Endothelial cell of umbilical vein (primary cell): ENCODE measurements around the gene RADIL. TPM values are rescaled to one million over a fixed set of nuclear protein-coding genes. Genes with fewer than 3 reads are reported as not detected.

ENCODE experiments used
- BruUV-seq: library from RNA; stranded (reverse); fragments of 400-500 nt; replicated peaks from 2 replicates; lab custom pipeline; 2021; lab: Mats Ljungman, UMichigan
- CTCF ChIA-PET: fragments of 300-600, 350-600 bp; sonication (Branson Sonifier 250); formaldehyde crosslinking; loops from one replicate; lab custom pipeline; 2021; ENCODE audit warnings: antibody characterized with exemption, inconsistent platforms; lab: Charles Lee
- POLR2A ChIA-PET: fragments of 300-600, 350-600 bp; sonication (Branson Sonifier 250); formaldehyde crosslinking; loops from one replicate; lab custom pipeline; 2021; ENCODE audit warnings: antibody characterized with exemption, inconsistent platforms; lab: Charles Lee
- DNase-seq: peaks from one replicate; pipeline ENCODE4 v3.0.0-alpha.2; 2011; ENCODE audit warnings: low read depth, low spot score
- FAIRE-seq: peaks from 2 replicates; lab custom pipeline; 2011; peaks lifted over from hg19 to GRCh38; lab: Jason Lieb, UNC
- H2AFZ ChIP-seq: 2 replicates; pipeline ENCODE4 v1.6.0; 2012; ENCODE audit warnings: low read depth, low read length, control low read depth, inconsistent platforms
- H3K27ac ChIP-seq: 2 replicates; pipeline ENCODE4 v1.5.1; 2011; ENCODE audit warnings: low read depth, mild to moderate bottlenecking, control low read depth, low read length, moderate library complexity; ENCODE audit not compliant: insufficient read depth
- H3K27me3 ChIP-seq, 2 experiments: 2 replicates each; pipeline versions ENCODE4 v1.6.0 to v1.6.1; 2011; ENCODE audit warnings: low read length in 2 of 2, mixed read lengths in 1 of 2; ENCODE audit not compliant: control insufficient read depth in 2 of 2, insufficient read depth in 2 of 2
- H3K36me3 ChIP-seq, 2 experiments: 2 replicates in 1 of 2; 3 replicates in 1 of 2; pipeline ENCODE4 v1.5.1; 2011; ENCODE audit warnings: low read length in 2 of 2, mild to moderate bottlenecking in 1 of 2, moderate library complexity in 1 of 2; ENCODE audit not compliant: control insufficient read depth in 2 of 2, insufficient read depth in 2 of 2; ENCODE audit errors: extremely low read depth in 1 of 2
- H3K4me1 ChIP-seq: 3 replicates; pipeline ENCODE4 v1.5.1; 2011; ENCODE audit warnings: mild to moderate bottlenecking, low read length; ENCODE audit not compliant: control insufficient read depth, insufficient read depth; ENCODE audit errors: extremely low read depth
- H3K4me2 ChIP-seq: 2 replicates; pipeline ENCODE4 v1.6.1; 2011; ENCODE audit warnings: low read length, control low read depth, mixed read lengths; ENCODE audit not compliant: insufficient read depth
- H3K4me3 ChIP-seq, 3 experiments: fragments of 200-600 bp in 1 of 3; sonication (generic), shearing (Covaris generic) in 1 of 3; replicated peaks in 1 of 3; 2 replicates each; pipeline ENCODE4 v1.5.1; 2011 to 2016; ENCODE audit warnings: control low read depth in 3 of 3, low read length in 3 of 3, mild to moderate bottlenecking in 2 of 3, inconsistent platforms in 1 of 3, low read depth in 1 of 3, moderate library complexity in 1 of 3; ENCODE audit not compliant: insufficient read depth in 1 of 3
- H3K79me2 ChIP-seq: 2 replicates; pipeline ENCODE4 v1.6.0; 2012; ENCODE audit warnings: low read length, inconsistent platforms; ENCODE audit not compliant: control insufficient read depth, insufficient read depth
- H3K9ac ChIP-seq: replicated peaks from 2 replicates; pipeline ENCODE3; 2011; ENCODE audit warnings: low read length, control low read depth; ENCODE audit not compliant: insufficient read depth; ENCODE audit errors: extremely low read depth
- H3K9me1 ChIP-seq: replicated peaks from 3 replicates; pipeline ENCODE4 v1.6.0; 2011; ENCODE audit warnings: mild to moderate bottlenecking, low read length; ENCODE audit not compliant: control insufficient read depth, insufficient read depth; ENCODE audit errors: extremely low read depth
- H3K9me3 ChIP-seq: replicated peaks from 2 replicates; pipeline ENCODE4 v1.5.1; 2012; ENCODE audit warnings: low read length, inconsistent platforms; ENCODE audit not compliant: control insufficient read depth, insufficient read depth
- H4K20me1 ChIP-seq: replicated peaks from 2 replicates; pipeline ENCODE3; 2011; ENCODE audit warnings: mild to moderate bottlenecking, low read length; ENCODE audit not compliant: control insufficient read depth, insufficient read depth; ENCODE audit errors: extremely low read depth
- CTCF ChIP-seq, 2 donors: IDR thresholded peaks; 1 replicate in 1 of 2; 2 replicates in 1 of 2; pipeline ENCODE4 v1.5.1; 2011; ENCODE audit warnings: low read length in 2 of 2, mild to moderate bottlenecking in 2 of 2, moderate library complexity in 2 of 2, control low read depth in 1 of 2, inconsistent platforms in 1 of 2, low read depth in 1 of 2; ENCODE audit not compliant: insufficient read depth in 1 of 2; ENCODE audit errors: extremely low read depth in 1 of 2
- EZH2 ChIP-seq: IDR thresholded peaks from 2 replicates; pipeline ENCODE4 v1.6.1; 2012; ENCODE audit warnings: borderline replicate concordance, low read depth, mild to moderate bottlenecking, moderate library complexity, low read length, inconsistent platforms; ENCODE audit not compliant: severe bottlenecking
- FOS ChIP-seq: IDR thresholded peaks from 2 replicates; pipeline ENCODE4 v1.6.1; 2011; ENCODE audit warnings: mild to moderate bottlenecking, low read length, moderate library complexity, borderline replicate concordance; ENCODE audit not compliant: insufficient read depth
- GATA2 ChIP-seq: IDR thresholded peaks from 2 replicates; pipeline ENCODE4 v1.7.0; 2011; ENCODE audit warnings: low read depth, mild to moderate bottlenecking, moderate library complexity, mixed read lengths, low read length; ENCODE audit not compliant: insufficient read length, insufficient read depth
- JUN ChIP-seq: IDR thresholded peaks from 2 replicates; pipeline ENCODE4 v1.6.1; 2011; ENCODE audit warnings: borderline replicate concordance, low read depth; ENCODE audit not compliant: insufficient read length, insufficient read depth
- MAX ChIP-seq: IDR thresholded peaks from 2 replicates; pipeline ENCODE4 v1.6.1; 2011; ENCODE audit not compliant: insufficient read depth, insufficient read length
- MYC ChIP-seq: IDR thresholded peaks from one replicate; pipeline ENCODE4 v1.6.1; 2011; ENCODE audit warnings: mild to moderate bottlenecking, low read depth, low read length
- POLR2A ChIP-seq: IDR thresholded peaks from 2 replicates; pipeline ENCODE4 v1.6.1; 2012; ENCODE audit warnings: low read depth, mild to moderate bottlenecking, control low read depth, low read length
- POLR2AphosphoS5 ChIP-seq: IDR thresholded peaks from 2 replicates; pipeline ENCODE4 v1.6.1; 2012; ENCODE audit warnings: low read depth, mild to moderate bottlenecking, control low read depth, low read length, moderate library complexity; ENCODE audit not compliant: insufficient read depth
- dilution Hi-C: fragments of 300-500 bp; cut with MboI; formaldehyde crosslinking; loops from one replicate; pipeline ENCODE4 v1.15.0; 2019; ENCODE audit warnings: low sequenced_read_pairs; ENCODE audit not compliant: extremely low pct_ligation_motif_present
- intact Hi-C: fragments of 100-400 bp; cut with micrococcal nuclease; formaldehyde crosslinking; loops from one replicate; pipeline ENCODE4 v1.10.0; 2022
- polyA plus RNA-seq, 4 experiments: library from polyadenylated mRNA; depleted of rRNA in 3 of 4; stranded (reverse) in 3 of 4; unstranded in 1 of 4; fragments of >200 nt; gene quantifications; 2 replicates each; pipeline versions ENCODE4 v1.2.1 to v1.2.3, GENCODE V29; 2011 to 2012; ENCODE audit warnings: missing spikeins in 1 of 4
- total RNA-seq: library from RNA; stranded (reverse); gene quantifications from 2 replicates; pipeline ENCODE4 v1.2.3, GENCODE V29; 2021

Gene RADIL
- total and polyA plus RNA-seq, 2 donors (not counting 3 experiments of a cell fraction or from before 2014, with no cell fraction given): 1.2 to 2.5 TPM

- no peaks in the 10 kb centered on the region for H3K36me3 ChIP-seq
- ChIA-PET CTCF (interaction anchor here (1.5 to 1.6 kb wide), 2 partner anchors 12 to 41 kb away, joined by 4 to 12 read pairs; partner anchors contain the start of gene RADIL), POLR2A (no interaction called here)
- intact Hi-C loops: no loop called here
- no peaks in the 10 kb centered on the region for H4K20me1 ChIP-seq
- H3K4me2 ChIP-seq: no peak overlapping the region
- TF ChIP-seq POLR2AphosphoS5 (no peak), EZH2 (no peak), MYC (no peak), FOS (no peak), MAX (no peak), GATA2 (no peak), POLR2A (no peak), JUN (no peak), CTCF (IDR thresholded peaks at IDR 0.05; ENCODE audit: extremely low read depth in 1 of 2, insufficient read depth in 1 of 2, low read depth in 1 of 2, low read length in 2 of 2) (no peak)
- no peaks in the 10 kb centered on the region for H3K79me2 ChIP-seq
- H3K9me3 ChIP-seq: no peaks in the 10 kb centered on the region
- no TSS peak for BruUV-seq
- H3K9me1 ChIP-seq: no peaks in the 10 kb centered on the region
- no peak overlapping the region for H3K9ac ChIP-seq
- no peaks in the 10 kb centered on the region for H3K4me1 ChIP-seq
- H3K27me3 ChIP-seq: peaks cover 0 to 3% of the 10 kb centered on the region in 2 experiments
- H2AFZ ChIP-seq: peak overlapping the region; percentile 71
- DNase-seq: peak; percentile 52
- dilution Hi-C loops: no loop called here
- no peak overlapping the region for H3K27ac ChIP-seq
- H3K4me3 ChIP-seq: no peak overlapping the region
- FAIRE-seq: no peak
Measured at GRCh38 chr7:4842319-4843064, 41.0 kb downstream of the RADIL start.
